H54 (cell line): ENCODE results near the gene MINDY3.

ENCODE experiments used
- DNase-seq: peaks from one replicate; pipeline ENCODE4 v3.0.0; 2011; ENCODE audit warnings: low spot score, mixed read lengths; ENCODE audit not compliant: insufficient read length
- FAIRE-seq: peaks from 3 replicates; lab custom pipeline; 2011; peaks lifted over from hg19 to GRCh38; lab: Jason Lieb, UNC
- POLR2A ChIP-seq: IDR thresholded peaks from 2 replicates; pipeline ENCODE4 v1.6.1; 2011; ENCODE audit warnings: low read depth, mild to moderate bottlenecking, low read length

The MINDY3 gene

GRCh38 chr10:15843695-15844094 lies 16.6 kb downstream of the MINDY3 start:
- no peak for FAIRE-seq
- DNase-seq, result no peak
- TF ChIP-seq POLR2A, result no peak

- no peak for DNase-seq
- TF ChIP-seq POLR2A, result no peak
- no peak for FAIRE-seq
Observed at GRCh38 chr10:15842556-15843169, 17.6 kb downstream of the MINDY3 start.

- FAIRE-seq (no peak), DNase-seq (no peak)
- no peak for TF ChIP-seq POLR2A
Observed at GRCh38 chr10:15841696-15842095, 18.6 kb downstream of the MINDY3 start.

GRCh38 chr10:15836807-15837206 lies 23.5 kb downstream of the MINDY3 start:
- DNase-seq (no peak), FAIRE-seq (no peak)
- TF ChIP-seq POLR2A, result no peak

- DNase-seq (no peak), FAIRE-seq (no peak)
- TF ChIP-seq POLR2A, result no peak
Observed at GRCh38 chr10:15829495-15829894, 30.8 kb downstream of the MINDY3 start.

GRCh38 chr10:15824498-15824897 lies 35.8 kb downstream of the MINDY3 start:
- peak; percentile 11 for FAIRE-seq
- no peak for DNase-seq
- no peak for TF ChIP-seq POLR2A

- FAIRE-seq (peak; percentile 38), DNase-seq (no peak)
- no peak for TF ChIP-seq POLR2A
Observed at GRCh38 chr10:15822131-15822530, 38.2 kb downstream of the MINDY3 start.

- DNase-seq (no peak), FAIRE-seq (no peak)
- TF ChIP-seq POLR2A, result no peak
Observed at GRCh38 chr10:15821046-15821683, 39.1 kb downstream of the MINDY3 start.

GRCh38 chr10:15817409-15818046 lies 42.8 kb downstream of the MINDY3 start:
- no peak for FAIRE-seq
- TF ChIP-seq POLR2A, result no peak

GRCh38 chr10:15815242-15815885 lies 44.9 kb downstream of the MINDY3 start:
- DNase-seq, result no peak

More at GRCh38 chr10:15817409-15818046, 42.8 kb downstream of the MINDY3 start:
- no peak for DNase-seq

GRCh38 chr10:15814565-15814964 lies 45.7 kb downstream of the MINDY3 start:
- no peak for FAIRE-seq

More at GRCh38 chr10:15815242-15815885, 44.9 kb downstream of the MINDY3 start:
- no peak for TF ChIP-seq POLR2A
- FAIRE-seq, result peak; percentile 36

GRCh38 chr10:15813415-15813814 lies 46.9 kb downstream of the MINDY3 start:
- no peak for TF ChIP-seq POLR2A
- DNase-seq (no peak), FAIRE-seq (no peak)

More at GRCh38 chr10:15814565-15814964, 45.7 kb downstream of the MINDY3 start:
- TF ChIP-seq POLR2A, result no peak
- DNase-seq, result no peak

- no peak for FAIRE-seq
- no peak for DNase-seq
- TF ChIP-seq POLR2A, result no peak
Observed at GRCh38 chr10:15809450-15809849, 50.9 kb downstream of the MINDY3 start.
